Left ventricle myocardium inferior (tissue), 1 donor: ENCODE results near the gene NSMF. TPM values are rescaled to one million over a fixed set of nuclear protein-coding genes. Genes with fewer than 3 reads are reported as not detected.

Experiments
- DNase-seq: peaks from one replicate; pipeline ENCODE4 v3.0.0-alpha.2; 2020
- H3K27ac ChIP-seq: fragments of 200-600 bp; replicated peaks from 2 replicates; pipeline ENCODE4 v1.8.0; 2021
- H3K27me3 ChIP-seq: fragments of 200-600 bp; 2 replicates; pipeline ENCODE4 v1.8.0; 2021; ENCODE audit warnings: low read depth
- H3K36me3 ChIP-seq: fragments of 200-600 bp; 2 replicates; pipeline ENCODE4 v1.8.0; 2021
- H3K4me1 ChIP-seq: fragments of 200-600 bp; 2 replicates; pipeline ENCODE4 v1.8.0; 2021
- H3K4me3 ChIP-seq: fragments of 200-600 bp; 2 replicates; pipeline ENCODE4 v1.8.0; 2021; ENCODE audit warnings: mild to moderate bottlenecking, moderate library complexity
- H3K9me3 ChIP-seq: fragments of 200-600 bp; replicated peaks from 2 replicates; pipeline ENCODE4 v1.8.0; 2021
- CTCF ChIP-seq: fragments of 200-600 bp; IDR thresholded peaks from 2 replicates; pipeline ENCODE4 v1.8.0; 2021; ENCODE audit warnings: antibody characterized with exemption, mild to moderate bottlenecking, borderline replicate concordance
- intact Hi-C: fragments of 100-400 bp; cut with micrococcal nuclease; formaldehyde crosslinking; loops from one replicate; pipeline ENCODE4 v1.11.0; 2022
- total RNA-seq: library from RNA; stranded (reverse); fragmentation: NEBNext Ultra II Directional; extraction: Animal tissue kit (Norgen Biotek cat#: 25700); gene quantifications from one replicate; pipeline ENCODE4 v1.2.1, GENCODE V29; 2021
- donor health status: DM: no; HTN: yes; CAD: no; lungs with severe emphysema.

The NSMF gene
- total RNA-seq, 1 donor from 2014 or later, result 9.8 TPM

GRCh38 chr9:137488327-137488653 is 29.2 kb upstream of the NSMF start:
- DNase-seq, result no peak
- peaks cover 15% of the 10 kb centered on the region for H3K36me3 ChIP-seq
- intact Hi-C loops, result no loop called here
- H3K27me3 ChIP-seq, result no peaks in the 10 kb centered on the region
- H3K4me1 ChIP-seq, result peaks cover 4% of the 10 kb centered on the region
- no peak for TF ChIP-seq CTCF
- H3K9me3 ChIP-seq, result no peaks in the 10 kb centered on the region
- no peak overlapping the region for H3K4me3 ChIP-seq
- no peak overlapping the region for H3K27ac ChIP-seq

GRCh38 chr9:137487454-137488326 is 28.6 kb upstream of the NSMF start:
- Histone ChIP-seq H3K4me1 (no peaks in the 10 kb centered on the region), H3K4me3 (no peak overlapping the region), H3K36me3 (peaks cover 15% of the 10 kb centered on the region), H3K9me3 (no peaks in the 10 kb centered on the region), H3K27ac (no peak overlapping the region), H3K27me3 (no peaks in the 10 kb centered on the region)
- no peak for TF ChIP-seq CTCF
- intact Hi-C loops, result no loop called here
- DNase-seq, result no peak

GRCh38 chr9:137486545-137487453 is 27.7 kb upstream of the NSMF start:
- H3K36me3 ChIP-seq, result peaks cover 13% of the 10 kb centered on the region
- H3K27me3 ChIP-seq, result no peaks in the 10 kb centered on the region
- peaks cover 6% of the 10 kb centered on the region for H3K4me1 ChIP-seq
- H3K27ac ChIP-seq, result no peak overlapping the region
- DNase-seq, result no peak
- H3K9me3 ChIP-seq, result no peaks in the 10 kb centered on the region
- no peak for TF ChIP-seq CTCF
- intact Hi-C loops, result no loop called here
- no peak overlapping the region for H3K4me3 ChIP-seq

DNA sequence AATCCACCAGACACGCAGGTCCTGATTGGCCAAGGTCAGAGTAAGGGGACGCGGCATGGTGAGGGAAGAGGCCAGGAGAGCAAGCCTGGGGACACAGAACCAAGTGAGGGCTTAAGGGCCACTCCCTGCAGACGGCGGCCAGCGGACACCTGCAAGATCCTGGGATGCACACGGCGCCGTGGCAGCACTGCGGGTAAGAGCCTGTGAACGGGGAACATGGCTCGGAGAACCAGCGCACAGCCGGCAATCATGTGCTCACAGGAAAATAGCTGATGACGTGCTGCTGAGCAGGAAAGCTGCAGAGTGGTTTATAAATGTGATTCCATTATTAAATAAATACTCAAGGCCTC is 27.0 kb upstream of the NSMF start:
- no peak for TF ChIP-seq CTCF
- intact Hi-C loops, result no loop called here
- Histone ChIP-seq H3K27ac (no peak overlapping the region), H3K36me3 (peaks cover 6% of the 10 kb centered on the region), H3K4me3 (no peak overlapping the region), H3K27me3 (no peaks in the 10 kb centered on the region), H3K4me1 (peaks cover 7% of the 10 kb centered on the region), H3K9me3 (no peaks in the 10 kb centered on the region)
- DNase-seq, result no peak

DNA sequence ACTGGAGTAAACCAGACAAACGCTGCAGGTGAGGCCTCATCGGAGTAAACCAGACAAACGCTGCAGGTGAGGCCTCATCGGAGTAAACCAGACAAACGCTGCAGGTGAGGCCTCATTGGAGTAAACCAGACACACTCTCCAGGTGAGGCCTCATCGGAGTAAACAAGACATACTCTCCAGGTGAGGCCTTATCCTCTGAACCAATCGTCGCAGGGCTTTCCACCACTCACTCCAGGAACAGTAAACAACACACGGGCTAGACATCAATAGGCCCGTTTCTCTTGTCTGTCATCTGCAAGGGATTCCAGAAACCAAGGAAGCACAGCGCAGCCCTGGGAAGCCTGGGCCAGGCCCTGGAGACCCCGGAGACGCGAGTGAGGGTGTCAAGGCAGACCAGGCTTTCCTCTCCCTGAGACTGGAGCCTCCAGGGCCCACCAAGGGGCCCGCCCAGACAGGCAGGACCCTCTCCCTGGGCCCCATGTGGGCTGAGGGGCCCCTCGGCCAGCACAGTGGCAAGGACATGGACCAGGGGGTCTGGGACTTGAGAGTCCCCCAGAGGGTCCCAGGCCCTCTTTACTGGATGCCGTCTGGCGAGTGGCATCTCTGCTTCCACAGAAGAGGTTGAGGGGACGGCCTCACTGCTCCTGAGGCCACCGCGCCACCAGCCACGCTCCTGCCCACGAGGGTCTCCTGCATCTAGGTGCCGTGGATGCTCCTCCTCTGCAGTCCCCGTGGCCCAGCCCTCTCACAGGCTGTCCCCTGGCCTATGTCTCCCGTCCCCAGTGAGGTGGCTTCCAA is 26.4 kb upstream of the NSMF start:
- no peak for DNase-seq
- intact Hi-C loops, result no loop called here

More for the DNA sequence above, 26.4 kb upstream of the NSMF start:
- no peaks in the 10 kb centered on the region for H3K9me3 ChIP-seq
- peaks cover 7% of the 10 kb centered on the region for H3K4me1 ChIP-seq
- H3K4me3 ChIP-seq, result no peak overlapping the region
- H3K27me3 ChIP-seq, result no peaks in the 10 kb centered on the region
- H3K36me3 ChIP-seq, result peaks cover 4% of the 10 kb centered on the region
- H3K27ac ChIP-seq, result no peak overlapping the region
- no peak for TF ChIP-seq CTCF
